SK-N-SH (cell line): Measurements from ENCODE around the gene CLEC4M.

ENCODE experiments used
- EZH2phosphoT487 ChIP-seq: fragments of 200-600 bp; sonication (generic); IDR thresholded peaks from 2 replicates; pipeline ENCODE4 v1.6.1; 2017; ENCODE audit warnings: low read depth, mixed run types, mild to moderate bottlenecking, antibody characterized with exemption, moderate library complexity, borderline replicate concordance
- FOSL2 ChIP-seq: IDR thresholded peaks from 2 replicates; pipeline ENCODE4 v1.4.0; 2012; ENCODE audit warnings: low read depth, mild to moderate bottlenecking, moderate library complexity, borderline replicate concordance
- TF ChIP-seq, protein P1 (sequence below): fragments of 200-600 bp; sonication (generic); IDR thresholded peaks from 2 replicates; pipeline ENCODE4 v1.6.1; 2017; ENCODE audit warnings: antibody characterized with exemption, mild to moderate bottlenecking, moderate library complexity

- TF ChIP-seq EZH2phosphoT487, result no peak
- TF ChIP-seq, protein P1, sequence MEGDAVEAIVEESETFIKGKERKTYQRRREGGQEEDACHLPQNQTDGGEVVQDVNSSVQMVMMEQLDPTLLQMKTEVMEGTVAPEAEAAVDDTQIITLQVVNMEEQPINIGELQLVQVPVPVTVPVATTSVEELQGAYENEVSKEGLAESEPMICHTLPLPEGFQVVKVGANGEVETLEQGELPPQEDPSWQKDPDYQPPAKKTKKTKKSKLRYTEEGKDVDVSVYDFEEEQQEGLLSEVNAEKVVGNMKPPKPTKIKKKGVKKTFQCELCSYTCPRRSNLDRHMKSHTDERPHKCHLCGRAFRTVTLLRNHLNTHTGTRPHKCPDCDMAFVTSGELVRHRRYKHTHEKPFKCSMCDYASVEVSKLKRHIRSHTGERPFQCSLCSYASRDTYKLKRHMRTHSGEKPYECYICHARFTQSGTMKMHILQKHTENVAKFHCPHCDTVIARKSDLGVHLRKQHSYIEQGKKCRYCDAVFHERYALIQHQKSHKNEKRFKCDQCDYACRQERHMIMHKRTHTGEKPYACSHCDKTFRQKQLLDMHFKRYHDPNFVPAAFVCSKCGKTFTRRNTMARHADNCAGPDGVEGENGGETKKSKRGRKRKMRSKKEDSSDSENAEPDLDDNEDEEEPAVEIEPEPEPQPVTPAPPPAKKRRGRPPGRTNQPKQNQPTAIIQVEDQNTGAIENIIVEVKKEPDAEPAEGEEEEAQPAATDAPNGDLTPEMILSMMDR, result no peak
- TF ChIP-seq FOSL2, result no peak
Observed at GRCh38 chr19:7787602-7788177, 24.6 kb downstream of the CLEC4M start.
